ENCODE data around the gene SLIT3. TPM values are rescaled to one million over a fixed set of nuclear protein-coding genes. Genes with fewer than 3 reads are reported as not detected.

Gene SLIT3
- total and polyA plus RNA-seq, 2 experiments from 2014 or later: 0.59 to 0.71 TPM

GRCh38 chr5:169020102-169020501 lies 280.8 kb downstream of the SLIT3 start:
- no peak overlapping the region for H3K4me3 ChIP-seq
- peaks cover 13% of the 10 kb centered on the region; the same call in 2 of the 3 replicates for H3K4me1 Mint-ChIP-seq
- H3K36me3 Mint-ChIP-seq (ENCODE audit: low read depth): no peaks in the 10 kb centered on the region
- no peaks in the 10 kb centered on the region for H3K9me3 Mint-ChIP-seq
- H3K27me3 Mint-ChIP-seq (ENCODE audit: insufficient read depth, low read depth, poor library complexity): peaks cover 2% of the 10 kb centered on the region
- no peaks in the 10 kb centered on the region for H3K27me3 ChIP-seq (ENCODE audit: insufficient read depth)
- TF ChIP-seq ZNF114 (CRISPR knock-in tag; IDR thresholded peaks at IDR 0.05): no peak
- TF ChIP-seq, protein P1, sequence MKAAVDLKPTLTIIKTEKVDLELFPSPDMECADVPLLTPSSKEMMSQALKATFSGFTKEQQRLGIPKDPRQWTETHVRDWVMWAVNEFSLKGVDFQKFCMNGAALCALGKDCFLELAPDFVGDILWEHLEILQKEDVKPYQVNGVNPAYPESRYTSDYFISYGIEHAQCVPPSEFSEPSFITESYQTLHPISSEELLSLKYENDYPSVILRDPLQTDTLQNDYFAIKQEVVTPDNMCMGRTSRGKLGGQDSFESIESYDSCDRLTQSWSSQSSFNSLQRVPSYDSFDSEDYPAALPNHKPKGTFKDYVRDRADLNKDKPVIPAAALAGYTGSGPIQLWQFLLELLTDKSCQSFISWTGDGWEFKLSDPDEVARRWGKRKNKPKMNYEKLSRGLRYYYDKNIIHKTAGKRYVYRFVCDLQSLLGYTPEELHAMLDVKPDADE (IDR thresholded peaks at IDR 0.05): peak; percentile 81
- no peak for TF ChIP-seq ZNF331 (CRISPR knock-in tag; IDR thresholded peaks at IDR 0.05; ENCODE audit: low read depth)
- TF ChIP-seq EZH2phosphoT487 (IDR thresholded peaks at IDR 0.05; ENCODE audit: unreplicated experiment): no peak
- TF ChIP-seq, protein P2, sequence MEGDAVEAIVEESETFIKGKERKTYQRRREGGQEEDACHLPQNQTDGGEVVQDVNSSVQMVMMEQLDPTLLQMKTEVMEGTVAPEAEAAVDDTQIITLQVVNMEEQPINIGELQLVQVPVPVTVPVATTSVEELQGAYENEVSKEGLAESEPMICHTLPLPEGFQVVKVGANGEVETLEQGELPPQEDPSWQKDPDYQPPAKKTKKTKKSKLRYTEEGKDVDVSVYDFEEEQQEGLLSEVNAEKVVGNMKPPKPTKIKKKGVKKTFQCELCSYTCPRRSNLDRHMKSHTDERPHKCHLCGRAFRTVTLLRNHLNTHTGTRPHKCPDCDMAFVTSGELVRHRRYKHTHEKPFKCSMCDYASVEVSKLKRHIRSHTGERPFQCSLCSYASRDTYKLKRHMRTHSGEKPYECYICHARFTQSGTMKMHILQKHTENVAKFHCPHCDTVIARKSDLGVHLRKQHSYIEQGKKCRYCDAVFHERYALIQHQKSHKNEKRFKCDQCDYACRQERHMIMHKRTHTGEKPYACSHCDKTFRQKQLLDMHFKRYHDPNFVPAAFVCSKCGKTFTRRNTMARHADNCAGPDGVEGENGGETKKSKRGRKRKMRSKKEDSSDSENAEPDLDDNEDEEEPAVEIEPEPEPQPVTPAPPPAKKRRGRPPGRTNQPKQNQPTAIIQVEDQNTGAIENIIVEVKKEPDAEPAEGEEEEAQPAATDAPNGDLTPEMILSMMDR (conservative IDR thresholded peaks at IDR 0.05; ENCODE audit: low read depth in 2 of 2): no peak
- no peak; the same call in 1 of the 2 replicates for TF ChIP-seq NANOG (IDR thresholded peaks at IDR 0.05; ENCODE audit: borderline replicate concordance)
- H2AFZ ChIP-seq: peak overlapping the region; percentile 12; the same call in 1 of the 2 replicates
- H3K4me3 Mint-ChIP-seq: no peak overlapping the region
- H3K4me1 ChIP-seq (ENCODE audit: insufficient read depth): no peaks in the 10 kb centered on the region; the same call in 1 of the 2 replicates
- no peaks in the 10 kb centered on the region for H3K36me3 ChIP-seq (ENCODE audit: insufficient read depth)
- no peaks in the 10 kb centered on the region for H3K79me2 ChIP-seq (replicated peaks; ENCODE audit: insufficient read depth)
- DNase-seq (ENCODE audit: low spot score) (peak; percentile 72), ATAC-seq (peak; percentile 87)
- H3K27ac Mint-ChIP-seq: no peak overlapping the region
- H3K9me2 ChIP-seq (ENCODE audit: insufficient read depth): peaks cover 9% of the 10 kb centered on the region
- no peaks in the 10 kb centered on the region for H3F3A ChIP-seq (replicated peaks; ENCODE audit: low read depth)
- no peaks in the 10 kb centered on the region for H4K20me1 ChIP-seq (replicated peaks; ENCODE audit: insufficient read depth)
- no peak overlapping the region for H3K27ac ChIP-seq (ENCODE audit: low read depth)
- no peak overlapping the region for H3K4me2 ChIP-seq

DNA sequence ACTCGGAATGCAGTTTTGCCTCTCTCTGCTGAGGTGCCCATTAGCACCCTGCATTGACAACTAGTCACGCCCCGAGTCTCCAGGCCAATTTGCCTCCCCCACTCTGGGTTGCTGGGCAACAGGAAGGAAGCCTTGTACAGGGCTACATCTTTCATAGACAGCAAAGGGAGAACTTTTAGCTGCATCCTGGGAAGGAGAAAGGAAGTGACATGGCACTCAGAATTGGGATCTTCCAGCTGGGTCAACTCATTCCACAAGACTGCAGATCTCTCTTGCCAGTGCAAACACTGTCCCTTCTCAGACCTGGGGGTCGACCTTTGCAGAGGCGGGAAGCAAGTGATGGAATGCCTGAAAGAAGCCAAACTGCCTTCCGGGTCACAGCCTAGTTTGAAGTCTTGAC lies 282.0 kb downstream of the SLIT3 start:
- ATAC-seq (no peak), DNase-seq (ENCODE audit: low spot score) (no peak)
- H3F3A ChIP-seq (replicated peaks; ENCODE audit: low read depth): no peaks in the 10 kb centered on the region
- no peak overlapping the region for H3K4me3 ChIP-seq
- Mint-ChIP-seq H3K4me3 (no peak overlapping the region), H3K27ac (no peak overlapping the region), H3K27me3 (ENCODE audit: insufficient read depth, low read depth, poor library complexity) (peaks cover 2% of the 10 kb centered on the region), H3K4me1 (peaks cover 18% of the 10 kb centered on the region), H3K36me3 (ENCODE audit: low read depth) (no peaks in the 10 kb centered on the region), H3K9me3 (no peaks in the 10 kb centered on the region)
- H3K4me1 ChIP-seq (ENCODE audit: insufficient read depth): peaks cover 4% of the 10 kb centered on the region; the same call in 1 of the 2 replicates
- H3K4me2 ChIP-seq: no peak overlapping the region
- H4K20me1 ChIP-seq (replicated peaks; ENCODE audit: insufficient read depth): no peaks in the 10 kb centered on the region
- H3K27ac ChIP-seq (ENCODE audit: low read depth): no peak overlapping the region
- H3K9me2 ChIP-seq (ENCODE audit: insufficient read depth): peaks cover 9% of the 10 kb centered on the region
- H2AFZ ChIP-seq: no peak overlapping the region
- H3K36me3 ChIP-seq (ENCODE audit: insufficient read depth): no peaks in the 10 kb centered on the region
- H3K79me2 ChIP-seq (replicated peaks; ENCODE audit: insufficient read depth): no peaks in the 10 kb centered on the region
- no peaks in the 10 kb centered on the region for H3K27me3 ChIP-seq (ENCODE audit: insufficient read depth)
- TF ChIP-seq, protein P3, sequence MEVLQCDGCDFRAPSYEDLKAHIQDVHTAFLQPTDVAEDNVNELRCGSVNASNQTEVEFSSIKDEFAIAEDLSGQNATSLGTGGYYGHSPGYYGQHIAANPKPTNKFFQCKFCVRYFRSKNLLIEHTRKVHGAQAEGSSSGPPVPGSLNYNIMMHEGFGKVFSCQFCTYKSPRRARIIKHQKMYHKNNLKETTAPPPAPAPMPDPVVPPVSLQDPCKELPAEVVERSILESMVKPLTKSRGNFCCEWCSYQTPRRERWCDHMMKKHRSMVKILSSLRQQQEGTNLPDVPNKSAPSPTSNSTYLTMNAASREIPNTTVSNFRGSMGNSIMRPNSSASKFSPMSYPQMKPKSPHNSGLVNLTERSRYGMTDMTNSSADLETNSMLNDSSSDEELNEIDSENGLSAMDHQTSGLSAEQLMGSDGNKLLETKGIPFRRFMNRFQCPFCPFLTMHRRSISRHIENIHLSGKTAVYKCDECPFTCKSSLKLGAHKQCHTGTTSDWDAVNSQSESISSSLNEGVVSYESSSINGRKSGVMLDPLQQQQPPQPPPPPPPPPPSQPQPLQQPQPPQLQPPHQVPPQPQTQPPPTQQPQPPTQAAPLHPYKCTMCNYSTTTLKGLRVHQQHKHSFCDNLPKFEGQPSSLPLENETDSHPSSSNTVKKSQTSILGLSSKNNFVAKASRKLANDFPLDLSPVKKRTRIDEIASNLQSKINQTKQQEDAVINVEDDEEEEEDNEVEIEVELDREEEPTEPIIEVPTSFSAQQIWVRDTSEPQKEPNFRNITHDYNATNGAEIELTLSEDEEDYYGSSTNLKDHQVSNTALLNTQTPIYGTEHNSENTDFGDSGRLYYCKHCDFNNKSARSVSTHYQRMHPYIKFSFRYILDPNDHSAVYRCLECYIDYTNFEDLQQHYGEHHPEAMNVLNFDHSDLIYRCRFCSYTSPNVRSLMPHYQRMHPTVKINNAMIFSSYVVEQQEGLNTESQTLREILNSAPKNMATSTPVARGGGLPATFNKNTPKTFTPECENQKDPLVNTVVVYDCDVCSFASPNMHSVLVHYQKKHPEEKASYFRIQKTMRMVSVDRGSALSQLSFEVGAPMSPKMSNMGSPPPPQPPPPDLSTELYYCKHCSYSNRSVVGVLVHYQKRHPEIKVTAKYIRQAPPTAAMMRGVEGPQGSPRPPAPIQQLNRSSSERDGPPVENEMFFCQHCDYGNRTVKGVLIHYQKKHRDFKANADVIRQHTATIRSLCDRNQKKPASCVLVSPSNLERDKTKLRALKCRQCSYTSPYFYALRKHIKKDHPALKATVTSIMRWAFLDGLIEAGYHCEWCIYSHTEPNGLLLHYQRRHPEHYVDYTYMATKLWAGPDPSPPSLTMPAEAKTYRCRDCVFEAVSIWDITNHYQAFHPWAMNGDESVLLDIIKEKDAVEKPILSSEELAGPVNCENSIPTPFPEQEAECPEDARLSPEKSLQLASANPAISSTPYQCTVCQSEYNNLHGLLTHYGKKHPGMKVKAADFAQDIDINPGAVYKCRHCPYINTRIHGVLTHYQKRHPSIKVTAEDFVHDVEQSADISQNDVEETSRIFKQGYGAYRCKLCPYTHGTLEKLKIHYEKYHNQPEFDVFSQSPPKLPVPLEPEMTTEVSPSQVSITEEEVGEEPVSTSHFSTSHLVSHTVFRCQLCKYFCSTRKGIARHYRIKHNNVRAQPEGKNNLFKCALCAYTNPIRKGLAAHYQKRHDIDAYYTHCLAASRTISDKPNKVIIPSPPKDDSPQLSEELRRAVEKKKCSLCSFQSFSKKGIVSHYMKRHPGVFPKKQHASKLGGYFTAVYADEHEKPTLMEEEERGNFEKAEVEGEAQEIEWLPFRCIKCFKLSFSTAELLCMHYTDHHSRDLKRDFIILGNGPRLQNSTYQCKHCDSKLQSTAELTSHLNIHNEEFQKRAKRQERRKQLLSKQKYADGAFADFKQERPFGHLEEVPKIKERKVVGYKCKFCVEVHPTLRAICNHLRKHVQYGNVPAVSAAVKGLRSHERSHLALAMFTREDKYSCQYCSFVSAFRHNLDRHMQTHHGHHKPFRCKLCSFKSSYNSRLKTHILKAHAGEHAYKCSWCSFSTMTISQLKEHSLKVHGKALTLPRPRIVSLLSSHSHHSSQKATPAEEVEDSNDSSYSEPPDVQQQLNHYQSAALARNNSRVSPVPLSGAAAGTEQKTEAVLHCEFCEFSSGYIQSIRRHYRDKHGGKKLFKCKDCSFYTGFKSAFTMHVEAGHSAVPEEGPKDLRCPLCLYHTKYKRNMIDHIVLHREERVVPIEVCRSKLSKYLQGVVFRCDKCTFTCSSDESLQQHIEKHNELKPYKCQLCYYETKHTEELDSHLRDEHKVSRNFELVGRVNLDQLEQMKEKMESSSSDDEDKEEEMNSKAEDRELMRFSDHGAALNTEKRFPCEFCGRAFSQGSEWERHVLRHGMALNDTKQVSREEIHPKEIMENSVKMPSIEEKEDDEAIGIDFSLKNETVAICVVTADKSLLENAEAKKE (CRISPR knock-in tag; IDR thresholded peaks at IDR 0.05): no peak
- TF ChIP-seq POLR2AphosphoS5 (IDR thresholded peaks at IDR 0.05; ENCODE audit: low read depth) (no peak), EZH2phosphoT487 (IDR thresholded peaks at IDR 0.05; ENCODE audit: unreplicated experiment) (no peak), NANOG (IDR thresholded peaks at IDR 0.05; ENCODE audit: borderline replicate concordance) (no peak), STAT1 (IDR thresholded peaks at IDR 0.05; ENCODE audit: unreplicated experiment) (no peak), ZNF114 (CRISPR knock-in tag; IDR thresholded peaks at IDR 0.05) (no peak), EZH2 (IDR thresholded peaks at IDR 0.05; ENCODE audit: low read depth, unreplicated experiment) (no peak)
- TF ChIP-seq, protein P2 (conservative IDR thresholded peaks at IDR 0.05; ENCODE audit: low read depth in 2 of 2): no peak

Measured in GM23338 (cell line).